HuH-7 (cell line): Measurements from ENCODE around the gene PNPLA7.
"Not testable (repeated sequence)": the region's sequence is repeated elsewhere in the genome, so short reads cannot be mapped to it uniquely, and the experiment has no call there.

Experiments
- DNase-seq: peaks from one replicate; pipeline ENCODE4 v3.0.0; 2011; ENCODE audit warnings: low spot score

Gene PNPLA7

GRCh38 chr9:137460363-137461315, 89.6 kb downstream of the PNPLA7 start:
- DNase-seq = no peak

GRCh38 chr9:137459601-137460362, 90.4 kb downstream of the PNPLA7 start:
- DNase-seq = no peak

- DNase-seq = peak; percentile 100
Observed at GRCh38 chr9:137459152-137459600, 91.0 kb downstream of the PNPLA7 start, which contains the start of gene NSMF. TSS of gene NSMF (minus strand) at chr9:137459334. CDS start at chr9:137459102, 232 bp downstream.

GRCh38 chr9:137458194-137459151, 91.7 kb downstream of the PNPLA7 start:
- no peak for DNase-seq

- no peak for DNase-seq
Observed at GRCh38 chr9:137457406-137458193, 92.6 kb downstream of the PNPLA7 start.

- no peak for DNase-seq
Observed at GRCh38 chr9:137456864-137457405, 93.3 kb downstream of the PNPLA7 start.

- no peak for DNase-seq
Observed at GRCh38 chr9:137456061-137456863, 93.9 kb downstream of the PNPLA7 start.

GRCh38 chr9:137455359-137455991, 94.7 kb downstream of the PNPLA7 start:
- DNase-seq = no peak

- no peak for DNase-seq
Observed at GRCh38 chr9:137454597-137455358, 95.4 kb downstream of the PNPLA7 start.

GRCh38 chr9:137454145-137454596, 96.0 kb downstream of the PNPLA7 start:
- DNase-seq = peak; percentile 75

- peak; percentile 85 for DNase-seq
Observed at GRCh38 chr9:137453643-137454081, 96.5 kb downstream of the PNPLA7 start.

GRCh38 chr9:137452761-137453642, 97.2 kb downstream of the PNPLA7 start:
- DNase-seq = no peak

- no peak for DNase-seq
Observed at GRCh38 chr9:137452006-137452760, 98.0 kb downstream of the PNPLA7 start.

GRCh38 chr9:137451264-137452005, 98.8 kb downstream of the PNPLA7 start:
- DNase-seq = not testable (repeated sequence)

- DNase-seq = not testable (repeated sequence)
Observed at GRCh38 chr9:137450539-137451222, 99.5 kb downstream of the PNPLA7 start.
